GM23248 (cell line): ENCODE measurements around the gene LSM5. TPM values are rescaled to one million over a fixed set of nuclear protein-coding genes. Genes with fewer than 3 reads are reported as not detected.

Source experiments
- DNase-seq: peaks from one replicate; pipeline ENCODE4 v3.0.0-alpha.2; 2015
- H2AFZ ChIP-seq: fragments of 200-600 bp; sonication (generic); 2 replicates; pipeline ENCODE4 v1.6.1; 2016; ENCODE audit warnings: antibody characterized with exemption
- H3F3A ChIP-seq: fragments of 200-600 bp; sonication (generic); 2 replicates; pipeline ENCODE4 v1.6.1; 2016; ENCODE audit warnings: mild to moderate bottlenecking, antibody characterized with exemption, mixed run types; ENCODE audit not compliant: insufficient read depth
- H3K27ac ChIP-seq: fragments of 200-600 bp; sonication (generic); 2 replicates; pipeline ENCODE4 v1.5.1; 2016; ENCODE audit warnings: mild to moderate bottlenecking
- H3K27me3 ChIP-seq: fragments of 200-600 bp; sonication (generic); replicated peaks from 2 replicates; pipeline ENCODE4 v1.6.1; 2016; ENCODE audit warnings: mild to moderate bottlenecking; ENCODE audit not compliant: insufficient read depth
- H3K36me3 ChIP-seq: fragments of 200-600 bp; sonication (generic); 2 replicates; pipeline ENCODE4 v1.6.1; 2016; ENCODE audit warnings: low read depth, mild to moderate bottlenecking
- H3K4me1 ChIP-seq: fragments of 200-600 bp; sonication (generic); 2 replicates; pipeline ENCODE4 v1.6.1; 2016; ENCODE audit warnings: mild to moderate bottlenecking; ENCODE audit not compliant: insufficient read depth
- H3K4me2 ChIP-seq: fragments of 200-600 bp; sonication (generic); one replicate; pipeline ENCODE4 v1.6.1; 2016; ENCODE audit warnings: mild to moderate bottlenecking; ENCODE audit not compliant: unreplicated experiment
- H3K4me3 ChIP-seq: fragments of 200-600 bp; sonication (generic); 2 replicates; pipeline ENCODE4 v1.5.1; 2016; ENCODE audit warnings: mild to moderate bottlenecking
- H3K79me2 ChIP-seq: fragments of 200-600 bp; sonication (generic); 2 replicates; pipeline ENCODE4 v1.6.1; 2016; ENCODE audit warnings: mild to moderate bottlenecking; ENCODE audit not compliant: insufficient read depth
- H3K9ac ChIP-seq: fragments of 200-600 bp; sonication (generic); 2 replicates; pipeline ENCODE4 v1.6.1; 2016; ENCODE audit warnings: mild to moderate bottlenecking
- H3K9me2 ChIP-seq: fragments of 200-600 bp; sonication (generic); 2 replicates; pipeline ENCODE4 v1.6.1; 2016; ENCODE audit warnings: mixed run types, mild to moderate bottlenecking, moderate library complexity; ENCODE audit not compliant: insufficient read depth
- H3K9me3 ChIP-seq: fragments of 200-600 bp; sonication (generic); one replicate; pipeline ENCODE4 v1.6.1; 2017; ENCODE audit warnings: low read depth
- H4K20me1 ChIP-seq: fragments of 200-600 bp; sonication (generic); 2 replicates; pipeline ENCODE4 v1.6.0; 2016; ENCODE audit not compliant: insufficient read depth
- EZH2 ChIP-seq: fragments of 200-600 bp; sonication (generic); IDR thresholded peaks from 2 replicates; pipeline ENCODE4 v1.6.1; 2018; ENCODE audit warnings: antibody characterized with exemption, mild to moderate bottlenecking; ENCODE audit not compliant: insufficient read depth, poor library complexity, severe bottlenecking
- EZH2phosphoT487 ChIP-seq: fragments of 200-600 bp; sonication (generic); IDR thresholded peaks from 2 replicates; pipeline ENCODE4 v1.6.1; 2018; ENCODE audit warnings: antibody characterized with exemption, moderate library complexity, mild to moderate bottlenecking, low read depth; ENCODE audit not compliant: insufficient read depth
- WGBS, 2 experiments: methylation state at CpG; one replicate each; pipeline ENCODE4 v1.1.6; 2015 to 2017; ENCODE audit warnings: low lambda C conversion rate in 2 of 2, low coverage in 1 of 2; ENCODE audit errors: missing lambda C conversion rate in 2 of 2; 5-methylcytosine and 5-hydroxymethylcytosine counted together
- in situ Hi-C: fragments of 300-500 bp; cut with MboI; formaldehyde crosslinking; loops from 2 replicates; pipeline ENCODE4 v1.15.0; 2020
- polyA plus RNA-seq: library from polyadenylated mRNA; unstranded; fragments of >200 nt; fragmentation: Nextera tagmentation; extraction: Ambion mirVana; gene quantifications from 2 replicates; pipeline ENCODE4 v1.2.1, GENCODE V29; 2016
- total RNA-seq: library from RNA; depleted of rRNA; stranded (reverse); fragments of >200 nt; shearing (Covaris generic); gene quantifications from 2 replicates; pipeline ENCODE4 v1.2.3, GENCODE V29; 2014

The LSM5 gene
- total and polyA plus RNA-seq, 2 experiments from 2014 or later: 19.7 to 110 TPM

DNA sequence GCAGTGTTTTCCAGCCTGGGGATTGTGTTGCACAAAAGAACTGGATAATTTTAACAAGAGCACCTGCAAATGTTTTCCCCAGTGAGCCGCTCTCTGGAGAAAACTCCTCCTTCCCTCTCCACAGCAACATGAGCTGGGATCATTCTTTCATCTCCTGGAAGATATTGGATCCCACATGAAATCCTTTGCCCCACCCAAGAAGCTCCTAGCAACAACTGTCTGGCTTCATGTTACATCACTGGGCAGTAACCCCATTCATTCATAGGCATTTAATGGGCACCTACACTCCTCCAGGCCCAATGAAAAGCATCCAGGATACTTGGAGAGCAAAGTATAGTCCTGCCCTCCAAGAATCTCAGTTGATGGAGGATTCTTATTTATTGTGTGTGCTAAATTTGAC lies 27.2 kb downstream of the LSM5 start:
- Histone ChIP-seq H3K9me3 (no peaks in the 10 kb centered on the region), H3K4me3 (no peak overlapping the region), H3K27me3 (no peaks in the 10 kb centered on the region), H3K36me3 (no peaks in the 10 kb centered on the region), H3K4me1 (no peaks in the 10 kb centered on the region), H3K79me2 (no peaks in the 10 kb centered on the region), H3K9ac (no peak overlapping the region), H4K20me1 (no peaks in the 10 kb centered on the region), H2AFZ (no peak overlapping the region), H3F3A (no peaks in the 10 kb centered on the region), H3K9me2 (no peaks in the 10 kb centered on the region), H3K4me2 (no peak overlapping the region), H3K27ac (no peak overlapping the region)
- in situ Hi-C loops: no loop called here
- DNase-seq: no peak
- TF ChIP-seq EZH2 (no peak), EZH2phosphoT487 (no peak)
- WGBS, 2 experiments: 0 to 26% methylated on average over 1 of the region's 1 CpG

- no peak overlapping the region for H3K4me2 ChIP-seq
- TF ChIP-seq EZH2phosphoT487 (no peak), EZH2 (no peak)
- H3K36me3 ChIP-seq: no peaks in the 10 kb centered on the region
- no peak overlapping the region for H3K27ac ChIP-seq
- DNase-seq: no peak
- no peaks in the 10 kb centered on the region for H3F3A ChIP-seq
- H4K20me1 ChIP-seq: no peaks in the 10 kb centered on the region
- no peaks in the 10 kb centered on the region for H3K9me3 ChIP-seq
- in situ Hi-C loops: no loop called here
- no peak overlapping the region for H3K4me3 ChIP-seq
- no peaks in the 10 kb centered on the region for H3K9me2 ChIP-seq
- H3K4me1 ChIP-seq: no peaks in the 10 kb centered on the region
- no peak overlapping the region for H3K9ac ChIP-seq
- H3K27me3 ChIP-seq: no peaks in the 10 kb centered on the region
- H2AFZ ChIP-seq: no peak overlapping the region
- H3K79me2 ChIP-seq: no peaks in the 10 kb centered on the region
These were observed 27.7 kb downstream of the LSM5 start for GRCh38 chr7:32462451-32462850.

DNA sequence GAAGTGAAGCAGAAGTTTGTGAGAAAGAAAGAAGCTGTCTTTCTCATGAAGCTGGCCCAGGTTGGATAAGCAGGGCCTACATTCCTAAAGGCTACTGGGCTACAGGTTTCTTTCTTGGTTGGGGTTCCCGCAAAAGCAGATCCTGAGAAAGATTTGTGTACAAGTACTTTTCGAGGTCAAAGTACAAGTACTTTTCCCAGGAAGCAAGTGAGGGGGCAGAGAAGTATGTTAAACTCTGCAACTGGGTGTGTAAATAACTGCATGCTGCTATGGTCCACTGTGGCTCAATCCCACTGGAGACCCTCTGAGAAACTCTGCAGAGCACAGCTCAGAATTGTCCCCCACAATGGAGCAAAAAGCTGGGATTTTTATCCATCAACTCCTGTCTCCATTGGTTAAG lies 28.7 kb downstream of the LSM5 start:
- Histone ChIP-seq H3K4me3 (no peak overlapping the region), H3K4me1 (no peaks in the 10 kb centered on the region), H3K9me3 (no peaks in the 10 kb centered on the region), H3K79me2 (no peaks in the 10 kb centered on the region), H3K27me3 (no peaks in the 10 kb centered on the region), H4K20me1 (no peaks in the 10 kb centered on the region), H3K9me2 (no peaks in the 10 kb centered on the region), H3F3A (no peaks in the 10 kb centered on the region), H2AFZ (no peak overlapping the region), H3K4me2 (no peak overlapping the region), H3K27ac (no peak overlapping the region), H3K36me3 (no peaks in the 10 kb centered on the region), H3K9ac (no peak overlapping the region)
- no peak for DNase-seq
- 42 to 48% methylated on average over 2 of the region's 2 CpGs for WGBS, 2 experiments
- TF ChIP-seq EZH2phosphoT487: no peak
- TF ChIP-seq EZH2: no peak
- in situ Hi-C loops: no loop called here

GRCh38 chr7:32459788-32460187 lies 30.4 kb downstream of the LSM5 start:
- H4K20me1 ChIP-seq: no peaks in the 10 kb centered on the region
- no peaks in the 10 kb centered on the region for H3K9me2 ChIP-seq
- no peaks in the 10 kb centered on the region for H3K9me3 ChIP-seq
- H3K4me2 ChIP-seq: no peak overlapping the region
- no peaks in the 10 kb centered on the region for H3K79me2 ChIP-seq
- no peaks in the 10 kb centered on the region for H3F3A ChIP-seq
- DNase-seq: no peak
- in situ Hi-C loops: no loop called here
- H3K36me3 ChIP-seq: no peaks in the 10 kb centered on the region
- H3K9ac ChIP-seq: no peak overlapping the region
- WGBS, 2 experiments: 0% methylated on average over 2 of the region's 2 CpGs
- H3K27me3 ChIP-seq: no peaks in the 10 kb centered on the region
- TF ChIP-seq EZH2 (no peak), EZH2phosphoT487 (no peak)
- no peak overlapping the region for H3K27ac ChIP-seq
- H2AFZ ChIP-seq: no peak overlapping the region
- H3K4me3 ChIP-seq: no peak overlapping the region
- no peaks in the 10 kb centered on the region for H3K4me1 ChIP-seq

DNA sequence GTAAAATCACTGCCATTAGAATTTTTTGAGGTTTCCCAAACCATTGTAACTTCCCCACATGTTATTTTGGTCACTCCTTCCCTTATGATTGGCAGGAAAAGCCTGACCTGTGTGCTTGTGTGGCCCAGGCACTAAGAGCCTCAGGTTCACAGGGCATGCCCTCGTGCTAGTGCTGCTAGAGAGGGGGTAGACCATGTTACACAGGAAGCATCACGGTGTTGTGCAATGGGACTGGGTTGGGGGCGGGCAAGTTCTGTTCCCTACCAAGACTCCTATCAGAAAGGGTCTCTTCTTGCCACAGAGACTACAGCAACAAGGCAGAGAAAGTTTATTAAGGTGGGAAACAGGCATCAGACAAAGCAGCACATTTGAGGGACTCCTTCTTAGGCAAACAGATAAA lies 32.2 kb downstream of the LSM5 start:
- H3K4me3 ChIP-seq: no peak overlapping the region
- no peaks in the 10 kb centered on the region for H3K27me3 ChIP-seq
- no peaks in the 10 kb centered on the region for H3K9me2 ChIP-seq
- no peak for TF ChIP-seq EZH2
- TF ChIP-seq EZH2phosphoT487: no peak
- H3K79me2 ChIP-seq: no peaks in the 10 kb centered on the region
- no peak overlapping the region for H3K27ac ChIP-seq
- no peak overlapping the region for H3K9ac ChIP-seq
- H4K20me1 ChIP-seq: no peaks in the 10 kb centered on the region
- no peaks in the 10 kb centered on the region for H3K4me1 ChIP-seq
- in situ Hi-C loops: no loop called here
- 4 to 11% methylated on average over 3 of the region's 3 CpGs for WGBS, 2 experiments
- H3F3A ChIP-seq: no peaks in the 10 kb centered on the region
- H3K4me2 ChIP-seq: no peak overlapping the region
- H3K36me3 ChIP-seq: no peaks in the 10 kb centered on the region
- no peaks in the 10 kb centered on the region for H3K9me3 ChIP-seq
- H2AFZ ChIP-seq: no peak overlapping the region
- no peak for DNase-seq
